ENCODE results near the gene MRPL11. TPM values are rescaled to one million over a fixed set of nuclear protein-coding genes. Genes with fewer than 3 reads are reported as not detected.

MRPL11 gene
- total RNA-seq, 4 donors from 2014 or later, result 42.9 to 63.8 (median 53.9) TPM

DNA sequence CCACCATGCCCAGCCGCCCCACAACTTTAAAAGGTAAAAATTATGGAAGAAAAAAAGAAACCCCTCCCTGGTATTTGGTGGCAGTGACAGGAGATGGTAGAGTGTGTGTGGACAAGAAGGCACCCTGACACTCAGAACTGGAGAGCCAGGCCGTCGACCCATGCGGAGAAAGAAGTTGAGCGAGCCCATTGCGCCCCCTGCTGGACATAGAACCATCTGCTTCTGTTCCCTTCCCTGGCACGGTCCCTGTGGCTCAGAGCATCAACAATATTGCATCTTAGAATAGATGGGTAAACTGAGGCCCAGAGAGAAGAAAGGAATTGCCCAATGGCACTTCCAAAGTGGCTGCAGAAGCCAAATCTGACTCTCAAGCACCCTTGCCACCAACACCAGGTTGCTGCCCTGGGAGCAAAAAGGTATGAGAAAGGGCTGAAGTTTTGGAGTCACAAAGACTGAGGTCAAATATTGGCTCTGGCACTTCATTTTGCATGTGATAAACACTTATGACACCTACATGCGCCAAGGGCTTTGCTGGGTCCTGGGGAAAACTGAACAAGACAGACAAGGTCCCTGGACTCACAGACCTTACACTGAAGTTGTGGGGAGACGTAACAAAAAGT lies 8.6 kb downstream of the MRPL11 start:
- Histone ChIP-seq H3K9me3 (no peaks in the 10 kb centered on the region), H3K27ac (no peak overlapping the region), H3K27me3 (no peaks in the 10 kb centered on the region), H3K4me3 (no peak overlapping the region), H3K36me3 (peaks cover 0 to 37% (median 0%) of the 10 kb centered on the region in 3 donors), H3K4me1 (no peaks in the 10 kb centered on the region)
- WGBS, 2 donors, result 29 to 32% methylated on average over 9 of the region's 9 CpGs
- no peak for TF ChIP-seq EP300 (IDR thresholded peaks at IDR 0.05)
- TF ChIP-seq, protein P1, sequence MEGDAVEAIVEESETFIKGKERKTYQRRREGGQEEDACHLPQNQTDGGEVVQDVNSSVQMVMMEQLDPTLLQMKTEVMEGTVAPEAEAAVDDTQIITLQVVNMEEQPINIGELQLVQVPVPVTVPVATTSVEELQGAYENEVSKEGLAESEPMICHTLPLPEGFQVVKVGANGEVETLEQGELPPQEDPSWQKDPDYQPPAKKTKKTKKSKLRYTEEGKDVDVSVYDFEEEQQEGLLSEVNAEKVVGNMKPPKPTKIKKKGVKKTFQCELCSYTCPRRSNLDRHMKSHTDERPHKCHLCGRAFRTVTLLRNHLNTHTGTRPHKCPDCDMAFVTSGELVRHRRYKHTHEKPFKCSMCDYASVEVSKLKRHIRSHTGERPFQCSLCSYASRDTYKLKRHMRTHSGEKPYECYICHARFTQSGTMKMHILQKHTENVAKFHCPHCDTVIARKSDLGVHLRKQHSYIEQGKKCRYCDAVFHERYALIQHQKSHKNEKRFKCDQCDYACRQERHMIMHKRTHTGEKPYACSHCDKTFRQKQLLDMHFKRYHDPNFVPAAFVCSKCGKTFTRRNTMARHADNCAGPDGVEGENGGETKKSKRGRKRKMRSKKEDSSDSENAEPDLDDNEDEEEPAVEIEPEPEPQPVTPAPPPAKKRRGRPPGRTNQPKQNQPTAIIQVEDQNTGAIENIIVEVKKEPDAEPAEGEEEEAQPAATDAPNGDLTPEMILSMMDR (IDR thresholded peaks at IDR 0.05), result peak; percentile 32 to 76 (median 65)
- DNase-seq (ENCODE audit: low spot score in 2 of 2), result peak; percentile 39 to 59

DNA sequence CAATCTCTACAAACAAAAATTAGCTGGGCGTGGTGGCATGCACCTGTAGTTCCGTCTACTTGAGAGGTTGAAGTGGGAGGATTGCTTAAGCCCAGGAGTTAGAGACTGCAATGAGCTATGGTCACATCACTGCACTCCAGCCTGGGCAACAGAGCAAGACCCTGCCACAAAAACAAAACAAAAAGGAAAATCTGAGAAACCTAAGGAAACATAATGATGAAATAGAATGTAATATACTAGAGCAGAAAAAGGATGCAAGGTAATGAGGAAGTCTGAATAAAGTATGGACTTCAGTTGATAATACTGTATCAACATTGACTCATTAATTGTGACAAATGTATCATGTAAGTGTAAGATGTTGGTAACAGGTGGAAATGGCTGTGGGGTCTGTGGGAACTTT lies 9.7 kb downstream of the MRPL11 start:
- no peaks in the 10 kb centered on the region for H3K4me1 ChIP-seq
- no peak overlapping the region for H3K4me3 ChIP-seq
- WGBS, 2 donors, result 87 to 96% methylated on average over 2 of the region's 2 CpGs
- TF ChIP-seq, protein P1 (IDR thresholded peaks at IDR 0.05), result no peak
- H3K9me3 ChIP-seq, result no peaks in the 10 kb centered on the region
- no peak for DNase-seq (ENCODE audit: low spot score in 2 of 2)
- no peaks in the 10 kb centered on the region for H3K27me3 ChIP-seq
- H3K36me3 ChIP-seq, result peaks cover 0 to 25% (median 0%) of the 10 kb centered on the region in 3 donors
- H3K27ac ChIP-seq, result no peak overlapping the region

DNA sequence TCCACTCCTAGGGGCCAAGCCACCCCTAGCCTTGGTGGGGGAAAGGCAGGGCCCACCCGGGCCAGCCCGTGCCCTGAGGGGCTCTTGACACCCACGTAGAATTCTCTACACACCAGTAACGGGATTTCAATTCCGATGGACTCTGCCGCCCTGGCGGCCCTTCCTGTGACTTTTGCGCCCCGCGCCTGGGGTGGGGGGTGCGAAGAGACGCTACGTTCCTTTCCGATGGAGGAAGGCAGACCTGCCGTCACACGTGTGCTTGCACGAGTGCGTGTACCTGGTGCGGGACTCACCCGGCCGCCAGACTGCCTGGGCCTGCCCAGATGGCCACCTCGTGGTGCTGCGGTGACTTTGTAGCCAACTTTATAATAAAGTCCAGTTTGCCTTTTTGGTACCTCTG lies 12.3 kb downstream of the MRPL11 start:
- Histone ChIP-seq H3K27ac (no peak overlapping the region), H3K4me3 (no peak overlapping the region), H3K27me3 (no peaks in the 10 kb centered on the region), H3K4me1 (peaks cover 0 to 2% (median 0%) of the 10 kb centered on the region in 4 donors), H3K36me3 (peaks cover 0 to under 1% (median 0%) of the 10 kb centered on the region in 3 donors), H3K9me3 (no peaks in the 10 kb centered on the region)
- TF ChIP-seq, protein P1 (IDR thresholded peaks at IDR 0.05), result no peak
- no peak for TF ChIP-seq EP300 (IDR thresholded peaks at IDR 0.05)
- WGBS, 2 donors, result 47 to 73% methylated on average over 23 of the region's 23 CpGs
- no peak for DNase-seq (ENCODE audit: low spot score in 2 of 2)

DNA sequence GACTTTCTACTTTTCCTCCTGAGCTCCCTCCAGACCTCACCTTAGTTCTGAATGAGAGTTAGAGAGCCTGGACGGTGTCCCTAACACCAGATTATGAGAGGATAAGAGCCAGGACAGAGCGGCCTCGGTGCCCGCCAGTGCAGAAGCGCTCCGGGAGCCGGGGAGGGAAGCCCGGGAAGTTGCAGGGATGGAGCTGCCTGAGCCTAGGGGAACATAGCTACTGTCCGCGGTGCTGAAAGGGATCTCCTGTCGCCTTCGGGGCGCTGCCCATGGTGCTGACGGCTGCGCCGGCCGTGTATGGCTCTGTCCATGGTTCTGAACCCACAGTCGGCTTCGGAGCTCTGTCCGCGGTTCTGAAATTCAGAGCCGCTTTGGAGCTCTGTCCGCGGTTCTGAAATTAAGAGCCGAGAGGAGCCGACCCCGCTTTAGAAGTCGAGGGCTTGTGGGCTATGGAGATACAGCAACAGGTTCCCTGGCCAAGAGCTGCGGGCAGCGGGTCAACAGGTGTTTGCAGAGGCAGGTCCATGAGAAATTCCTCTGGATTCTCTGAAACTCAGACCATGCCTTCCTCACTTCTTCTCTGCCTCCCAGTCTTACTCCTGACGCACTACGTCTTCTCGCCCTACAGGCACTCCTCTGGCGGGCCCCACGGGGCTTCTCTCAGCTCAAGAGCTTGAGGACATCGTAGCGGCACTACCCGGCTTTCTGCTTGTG lies 17.0 kb downstream of the MRPL11 start:
- 14 to 25% methylated on average over 21 to 34 of the region's 38 CpGs for WGBS, 2 donors
- peaks cover 0 to 15% (median 4%) of the 10 kb centered on the region in 4 donors for H3K4me1 ChIP-seq
- no peaks in the 10 kb centered on the region for H3K9me3 ChIP-seq
- TF ChIP-seq EP300 (IDR thresholded peaks at IDR 0.05) (peak; percentile 49 to 98), POLR2A (IDR thresholded peaks at IDR 0.05) (no peak)
- TF ChIP-seq, protein P1 (IDR thresholded peaks at IDR 0.05), result peak in 2 of 5 experiments; percentile 35 to 59
- H3K4me3 ChIP-seq, result no peak overlapping the region
- no peaks in the 10 kb centered on the region for H3K36me3 ChIP-seq
- DNase-seq (ENCODE audit: low spot score in 2 of 2), result peak; percentile 86 to 96
- no peak overlapping the region for H3K27ac ChIP-seq
- peaks cover 0 to 26% of the 10 kb centered on the region in 2 donors for H3K27me3 ChIP-seq
